Fibroblast of lung (primary cell): ENCODE results near the gene KCTD10.

Experiments
- EZH2 ChIP-seq: IDR thresholded peaks from 2 replicates; pipeline ENCODE4 v1.5.1; 2012; ENCODE audit warnings: low read length, control low read depth, mild to moderate bottlenecking; ENCODE audit errors: missing control alignments
- TF ChIP-seq, protein P1 (sequence below), 2 donors: IDR thresholded peaks in 1 of 2; conservative IDR thresholded peaks in 1 of 2; 1 replicate in 1 of 2; 2 replicates in 1 of 2; pipeline ENCODE4 v1.5.1; 2011 to 2012; ENCODE audit warnings: low read length in 2 of 2, control low read depth in 1 of 2, inconsistent platforms in 1 of 2, low read depth in 1 of 2, mild to moderate bottlenecking in 1 of 2

DNA sequence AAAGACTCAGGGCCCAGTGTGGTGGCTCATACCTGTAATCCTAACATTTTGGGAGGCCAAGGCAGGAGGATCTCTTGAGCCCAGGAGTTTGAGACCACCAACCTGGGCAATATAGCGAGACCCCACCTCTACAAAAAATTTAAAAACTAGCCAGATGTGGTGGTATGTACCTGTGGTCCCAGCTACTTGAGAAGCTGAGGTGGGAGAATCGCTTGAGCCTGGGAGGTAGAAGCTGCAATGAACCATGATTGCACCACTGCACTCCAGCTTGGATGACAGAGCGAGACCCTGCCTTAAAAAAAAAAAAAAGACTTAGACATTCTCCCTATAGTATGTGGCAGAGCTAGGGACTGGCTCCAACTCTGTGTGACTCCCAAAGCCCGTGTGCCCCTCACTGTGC, 3.3 kb upstream of the KCTD10 start:
- TF ChIP-seq, protein P1, sequence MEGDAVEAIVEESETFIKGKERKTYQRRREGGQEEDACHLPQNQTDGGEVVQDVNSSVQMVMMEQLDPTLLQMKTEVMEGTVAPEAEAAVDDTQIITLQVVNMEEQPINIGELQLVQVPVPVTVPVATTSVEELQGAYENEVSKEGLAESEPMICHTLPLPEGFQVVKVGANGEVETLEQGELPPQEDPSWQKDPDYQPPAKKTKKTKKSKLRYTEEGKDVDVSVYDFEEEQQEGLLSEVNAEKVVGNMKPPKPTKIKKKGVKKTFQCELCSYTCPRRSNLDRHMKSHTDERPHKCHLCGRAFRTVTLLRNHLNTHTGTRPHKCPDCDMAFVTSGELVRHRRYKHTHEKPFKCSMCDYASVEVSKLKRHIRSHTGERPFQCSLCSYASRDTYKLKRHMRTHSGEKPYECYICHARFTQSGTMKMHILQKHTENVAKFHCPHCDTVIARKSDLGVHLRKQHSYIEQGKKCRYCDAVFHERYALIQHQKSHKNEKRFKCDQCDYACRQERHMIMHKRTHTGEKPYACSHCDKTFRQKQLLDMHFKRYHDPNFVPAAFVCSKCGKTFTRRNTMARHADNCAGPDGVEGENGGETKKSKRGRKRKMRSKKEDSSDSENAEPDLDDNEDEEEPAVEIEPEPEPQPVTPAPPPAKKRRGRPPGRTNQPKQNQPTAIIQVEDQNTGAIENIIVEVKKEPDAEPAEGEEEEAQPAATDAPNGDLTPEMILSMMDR (conservative IDR thresholded peaks at IDR 0.05 in 1 of 2, IDR thresholded peaks at IDR 0.05 in 1 of 2; ENCODE audit: low read depth in 1 of 2, low read length in 2 of 2) = no peak
- TF ChIP-seq EZH2 = no peak
